ENCODE data around the gene ARHGEF10L.

ARHGEF10L gene

DNA sequence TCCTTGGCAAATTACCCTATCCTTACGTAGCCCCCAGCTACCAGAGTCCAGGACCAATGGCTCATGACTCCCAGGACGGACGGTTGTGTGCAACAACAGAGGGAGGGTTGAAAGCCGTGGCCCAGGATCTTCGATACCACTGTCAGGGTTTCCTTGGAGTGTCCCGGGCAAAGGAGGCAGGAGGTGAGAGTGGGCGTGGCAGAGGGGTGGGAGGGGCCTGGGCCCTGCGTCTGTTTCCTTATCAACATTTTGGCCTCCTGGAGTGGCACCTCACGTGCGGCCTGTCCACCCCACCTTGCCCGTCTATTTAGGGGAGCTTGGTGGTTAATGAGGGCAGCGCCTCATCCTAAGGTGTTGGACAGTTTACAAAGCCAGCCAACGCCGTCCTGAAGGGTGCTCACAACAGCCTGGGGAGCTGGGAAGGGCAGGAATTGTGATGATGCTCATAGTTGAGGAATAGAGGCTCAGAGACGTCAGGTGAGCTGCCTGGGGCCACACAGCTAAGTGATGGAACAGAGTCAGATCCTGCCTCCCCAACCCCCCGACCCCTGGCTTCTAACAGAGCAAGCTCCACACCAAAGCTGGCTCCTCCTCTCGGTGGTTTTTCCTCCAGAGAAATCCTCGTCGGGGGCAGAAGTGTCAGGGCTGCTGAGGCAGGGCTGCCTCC lies 17.4 kb upstream of the ARHGEF10L start:
- FAIRE-seq, result no peak

- FAIRE-seq, result no peak
Observed at GRCh38 chr1:17523321-17524041, 16.0 kb upstream of the ARHGEF10L start.

DNA sequence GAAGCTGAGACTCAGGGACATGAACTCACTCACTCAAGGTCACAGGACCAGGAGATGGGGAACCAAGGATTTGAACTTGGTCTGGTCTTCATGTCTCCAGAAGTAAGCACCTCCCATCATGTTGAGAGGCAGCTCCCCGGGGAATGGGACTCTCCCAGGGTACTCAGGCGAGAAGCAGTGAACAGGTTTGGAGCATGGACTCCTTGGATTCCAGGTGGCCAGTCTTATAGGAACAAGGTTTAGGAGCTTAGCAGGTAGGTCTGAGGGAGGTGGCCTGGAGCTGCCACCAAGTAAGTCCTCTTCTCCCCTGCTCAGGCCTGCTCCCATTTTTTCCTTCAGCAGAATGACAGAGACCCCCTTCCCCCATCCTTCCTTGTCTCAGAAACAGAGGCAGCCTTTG lies 14.9 kb upstream of the ARHGEF10L start:
- FAIRE-seq, result no peak

DNA sequence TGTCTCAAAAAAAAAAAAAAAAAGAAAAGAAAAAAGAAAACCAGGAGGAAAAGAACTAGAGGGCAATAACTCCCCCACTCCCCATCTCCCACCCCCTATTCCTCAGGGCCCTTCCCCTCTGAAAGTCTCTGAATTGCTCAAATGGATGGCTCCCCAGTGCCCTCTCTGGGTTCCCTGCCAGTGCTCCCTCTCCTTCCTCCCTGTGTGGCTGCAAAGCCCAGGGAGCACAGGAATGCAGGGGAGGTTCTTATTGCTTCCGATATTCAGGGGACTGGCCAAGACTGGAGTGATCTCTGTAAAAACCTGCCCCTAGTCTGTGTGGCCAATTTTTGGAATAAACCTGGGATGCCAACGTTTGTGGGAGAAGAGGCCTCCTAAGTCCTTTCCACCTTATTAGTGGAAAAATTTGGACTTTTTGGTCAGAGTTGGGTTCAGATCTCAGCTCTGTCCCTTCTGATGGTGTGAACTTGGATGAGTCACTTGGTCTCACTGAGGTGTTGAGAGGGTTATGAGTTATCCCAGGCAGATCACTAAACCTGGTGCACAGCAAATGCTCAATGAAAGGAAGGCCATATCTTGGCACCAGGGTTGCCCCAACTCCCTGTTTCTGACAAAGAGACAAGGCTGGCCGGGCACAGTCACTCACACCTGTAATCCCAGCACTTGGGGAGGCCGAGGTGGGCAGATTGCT lies 13.4 kb upstream of the ARHGEF10L start:
- no peak for FAIRE-seq

DNA sequence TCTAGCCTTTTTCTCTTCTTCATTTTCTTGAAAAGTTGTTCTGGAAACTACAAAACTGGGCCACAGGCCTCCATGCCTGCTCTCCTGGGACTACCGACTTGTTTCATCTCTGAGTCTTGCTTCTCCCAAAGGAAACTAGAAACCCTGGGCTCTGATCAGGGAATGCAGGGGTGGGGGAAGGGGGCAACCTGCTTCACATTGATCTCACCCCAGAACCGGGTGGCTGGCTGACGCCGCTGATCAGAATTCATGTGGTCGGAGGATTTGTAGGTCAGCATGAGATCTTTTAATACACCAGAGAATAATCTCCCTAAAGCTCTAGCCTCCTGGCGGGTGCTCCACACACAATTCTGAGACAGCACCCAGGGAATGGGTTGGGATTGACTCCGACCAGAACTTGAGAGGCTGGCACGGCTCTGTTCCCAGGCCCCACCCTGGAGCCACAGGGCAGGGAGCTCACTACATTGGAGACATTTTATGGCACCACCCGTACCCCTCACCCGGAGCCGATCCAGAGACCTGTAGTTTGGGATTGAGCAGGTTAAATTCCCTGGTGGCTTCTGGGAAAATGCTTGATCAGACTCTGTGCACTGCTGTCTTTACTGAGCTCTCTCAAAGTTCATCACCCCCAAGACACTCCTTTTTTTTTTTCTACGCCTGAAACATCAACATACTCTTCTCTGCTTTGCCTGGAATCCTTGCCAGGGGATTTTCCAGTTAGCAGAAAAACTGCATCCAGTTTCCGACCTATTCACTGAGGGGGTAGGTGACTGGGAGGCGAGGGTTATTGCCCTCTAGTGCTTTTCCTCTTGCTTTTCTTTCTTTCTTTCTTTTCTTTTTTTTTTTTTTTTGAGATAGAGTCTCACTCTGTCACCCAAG lies 12.2 kb upstream of the ARHGEF10L start:
- FAIRE-seq, result no peak

- no peak for FAIRE-seq
Observed at GRCh38 chr1:17529381-17529780, 10.1 kb upstream of the ARHGEF10L start.

DNA sequence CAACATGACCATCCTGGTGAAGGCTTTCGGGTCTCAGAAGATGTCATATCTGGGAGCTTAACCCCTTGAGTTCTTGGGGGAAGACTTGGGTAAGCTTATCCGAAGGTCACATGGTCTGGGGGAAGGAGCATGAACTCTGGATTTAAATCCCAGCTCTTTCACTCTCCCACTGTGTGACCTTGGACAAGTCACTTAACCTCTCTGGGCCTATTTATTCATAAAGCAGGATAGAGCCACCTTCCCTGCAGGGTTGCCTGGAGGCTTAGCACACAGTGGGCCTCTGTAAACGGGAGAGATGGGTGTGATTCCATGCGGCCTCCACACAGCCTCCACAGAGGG lies 8.2 kb upstream of the ARHGEF10L start:
- FAIRE-seq, result no peak

DNA sequence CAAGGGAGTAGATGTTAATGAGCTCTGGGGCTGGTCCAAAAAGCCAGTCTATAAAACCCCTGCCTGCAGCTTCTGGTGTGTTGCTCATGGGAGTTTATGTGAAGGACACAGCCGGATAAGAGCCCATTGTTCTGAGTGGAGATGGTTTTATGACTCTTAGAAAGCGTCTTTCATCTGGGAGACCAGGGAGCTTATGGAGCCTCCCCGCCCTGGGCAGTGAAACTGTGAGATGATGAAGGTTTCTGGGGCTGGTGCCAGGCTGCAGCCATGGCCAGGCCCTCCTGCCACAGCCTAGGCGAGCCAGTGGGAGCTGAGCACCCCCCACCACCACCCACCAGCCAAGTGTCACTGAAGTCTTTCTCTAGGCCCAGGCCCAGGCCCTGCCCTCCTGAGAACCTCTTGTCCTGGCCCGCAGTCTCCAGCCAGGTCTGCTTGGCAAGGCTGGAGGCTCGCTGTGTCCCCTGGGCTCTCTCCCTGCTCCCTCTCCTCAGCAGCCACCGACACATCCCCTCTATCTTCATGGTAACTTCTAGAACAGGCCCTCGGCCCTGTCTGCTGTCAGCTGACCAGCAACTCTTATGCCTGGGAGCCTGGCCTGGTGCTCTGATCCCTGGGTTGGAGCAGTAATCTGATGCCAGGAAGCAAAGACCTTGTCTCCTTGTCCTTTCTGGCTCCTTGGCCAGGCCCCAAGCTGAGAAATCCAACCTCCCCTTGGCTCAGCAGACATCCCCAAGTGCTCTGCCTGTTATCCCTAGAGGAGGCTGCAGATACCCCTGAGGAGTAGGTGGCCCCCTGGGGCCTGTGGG lies 7.6 kb upstream of the ARHGEF10L start:
- no peak for FAIRE-seq

DNA sequence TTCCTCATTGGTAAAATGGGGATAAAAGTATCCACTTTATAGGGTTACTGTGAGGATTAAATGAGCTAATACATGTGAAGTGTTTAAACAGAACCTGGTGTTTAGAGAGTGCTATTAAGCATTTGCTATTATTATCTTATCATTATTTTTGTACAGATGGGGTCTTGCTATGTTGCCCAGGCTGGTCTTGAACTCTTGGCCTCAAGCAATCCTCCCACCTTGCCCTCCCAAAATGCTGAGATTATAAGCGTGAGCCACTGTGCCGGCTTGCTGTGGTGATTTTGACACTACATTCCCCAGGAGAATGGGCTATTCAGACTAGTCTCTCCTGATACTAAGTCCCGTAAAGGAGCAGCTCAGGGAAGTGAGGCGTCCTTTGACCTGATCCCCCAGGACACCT lies 6.3 kb upstream of the ARHGEF10L start:
- FAIRE-seq, result no peak

GRCh38 chr1:17535300-17535936 lies 4.1 kb upstream of the ARHGEF10L start:
- FAIRE-seq, result no peak

- no peak for FAIRE-seq
Observed at GRCh38 chr1:17538010-17538409, 1.5 kb upstream of the ARHGEF10L start.

- no peak for FAIRE-seq
Observed at GRCh38 chr1:17538428-17539117, 925 bp upstream of the ARHGEF10L start.

DNA sequence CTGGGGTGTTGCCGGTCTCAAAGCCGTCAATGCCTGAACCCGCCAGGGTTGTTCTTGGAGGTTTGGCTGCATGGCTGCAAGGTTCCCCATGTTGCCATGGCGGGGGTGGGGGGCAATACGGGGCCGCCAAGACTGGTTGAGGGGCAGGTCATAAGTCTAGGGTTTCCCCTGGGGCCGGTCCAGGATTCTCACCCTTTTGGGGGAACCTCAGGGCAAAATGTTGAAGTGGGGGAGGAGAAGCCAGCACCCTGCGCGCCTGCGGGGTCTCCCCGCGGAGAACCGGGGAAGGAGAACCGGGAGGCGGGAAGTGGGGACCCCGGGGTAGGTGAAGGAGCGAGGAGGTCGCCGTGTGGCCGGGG lies 401 bp upstream of the ARHGEF10L start:
- no peak for FAIRE-seq

GRCh38 chr1:17540255-17541001 lies 930 bp downstream of the ARHGEF10L start:
- no peak for FAIRE-seq

- FAIRE-seq, result no peak
Observed at GRCh38 chr1:17542645-17543044, 3.1 kb downstream of the ARHGEF10L start.

DNA sequence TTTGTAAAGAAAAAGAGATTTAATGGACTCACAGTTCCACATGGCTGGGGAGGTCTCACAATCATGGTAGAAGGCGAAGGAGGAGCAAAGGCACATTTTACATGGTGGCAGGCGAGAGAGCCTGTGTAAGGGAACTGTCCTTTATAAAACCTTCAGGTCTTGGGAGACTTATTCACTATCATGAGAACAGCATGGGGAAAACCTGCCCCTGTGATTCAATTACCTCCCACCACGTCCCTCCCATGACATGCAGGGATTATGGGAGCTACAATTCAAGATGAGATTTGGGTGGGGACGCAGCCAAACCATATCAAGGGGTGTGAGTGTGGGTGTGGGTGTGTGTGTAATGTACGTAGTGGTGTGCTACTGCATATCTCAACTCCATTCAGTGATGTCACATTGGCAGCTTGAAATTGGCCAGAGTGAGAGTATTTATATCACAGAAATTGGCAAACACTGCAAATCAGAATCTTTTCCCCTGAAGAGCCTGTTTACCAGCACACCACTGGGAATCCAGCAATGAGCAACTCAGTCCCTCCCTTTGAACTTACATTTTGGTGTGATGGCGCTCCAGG lies 5.4 kb downstream of the ARHGEF10L start:
- no peak for FAIRE-seq

GRCh38 chr1:17545356-17545755 lies 5.9 kb downstream of the ARHGEF10L start:
- no peak for FAIRE-seq

GRCh38 chr1:17546946-17547670 lies 7.6 kb downstream of the ARHGEF10L start:
- no peak for FAIRE-seq

DNA sequence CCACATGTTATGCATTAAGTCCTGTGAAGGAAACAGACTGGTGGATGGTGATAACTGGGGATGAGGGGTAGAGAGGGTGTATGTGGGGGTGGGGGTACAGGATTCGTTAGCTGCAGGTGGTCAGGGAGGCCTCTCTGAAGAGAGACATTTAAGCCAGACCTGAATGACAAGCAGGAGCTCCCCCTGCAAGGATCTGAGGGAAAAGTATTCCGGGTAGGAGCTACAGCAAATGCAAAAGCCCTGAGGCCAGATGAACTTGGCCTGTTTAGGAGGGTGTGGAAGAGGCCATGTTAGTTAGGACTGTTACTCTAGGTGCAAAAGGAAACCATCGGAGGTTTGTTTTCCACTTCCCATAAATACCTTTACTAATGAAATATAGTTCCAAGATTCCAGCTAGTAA lies 9.9 kb downstream of the ARHGEF10L start:
- no peak for FAIRE-seq

Measured in islet of Langerhans (tissue), 1 donor.